ENCODE data around the gene EFCAB5. TPM values are rescaled to one million over a fixed set of nuclear protein-coding genes. Genes with fewer than 3 reads are reported as not detected.
A peak's percentile ranks its signal among the peaks of the same experiment; 100 is the strongest.
"Not testable (repeated sequence)": the region's sequence is repeated elsewhere in the genome, so short reads cannot be mapped to it uniquely, and the experiment has no call there.

The EFCAB5 gene
- total RNA-seq, 1 donor = 0.36 TPM

GRCh38 chr17:30130121-30130520 lies 188.7 kb downstream of the EFCAB5 start:
- DNase-seq (ENCODE audit: low read depth) = no peak
- no peak overlapping the region for H3K4me3 ChIP-seq (ENCODE audit: low read depth, low read length)
- no peak for TF ChIP-seq CTCF (IDR thresholded peaks at IDR 0.05; ENCODE audit: insufficient read depth, low read length)

DNA sequence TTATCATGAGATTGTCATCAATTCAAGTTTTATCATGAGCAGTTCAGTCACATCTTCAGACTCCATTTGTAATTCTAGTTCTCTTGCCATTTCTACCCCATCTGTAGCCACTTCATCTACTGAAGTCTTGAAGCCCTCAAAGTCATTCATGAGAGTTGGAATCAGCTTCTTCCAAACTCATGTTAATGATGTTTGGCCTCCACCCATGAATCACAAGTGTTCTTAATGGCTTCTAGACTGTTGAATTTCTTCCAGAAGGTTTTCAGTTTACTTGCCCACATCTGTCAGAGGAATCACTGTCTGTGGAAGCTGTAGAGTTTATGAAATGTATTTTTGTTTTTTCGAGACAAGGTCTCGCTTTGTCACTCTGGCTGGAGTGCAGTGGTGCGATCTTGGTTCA lies 191.2 kb downstream of the EFCAB5 start:
- H3K4me3 ChIP-seq (ENCODE audit: low read depth, low read length) = no peak overlapping the region
- no peak for TF ChIP-seq CTCF (IDR thresholded peaks at IDR 0.05; ENCODE audit: insufficient read depth, low read length)
- no peak for DNase-seq (ENCODE audit: low read depth)

GRCh38 chr17:30133197-30133596 lies 191.8 kb downstream of the EFCAB5 start:
- DNase-seq (ENCODE audit: low read depth) = no peak
- no peak for TF ChIP-seq CTCF (IDR thresholded peaks at IDR 0.05; ENCODE audit: insufficient read depth, low read length)

DNA sequence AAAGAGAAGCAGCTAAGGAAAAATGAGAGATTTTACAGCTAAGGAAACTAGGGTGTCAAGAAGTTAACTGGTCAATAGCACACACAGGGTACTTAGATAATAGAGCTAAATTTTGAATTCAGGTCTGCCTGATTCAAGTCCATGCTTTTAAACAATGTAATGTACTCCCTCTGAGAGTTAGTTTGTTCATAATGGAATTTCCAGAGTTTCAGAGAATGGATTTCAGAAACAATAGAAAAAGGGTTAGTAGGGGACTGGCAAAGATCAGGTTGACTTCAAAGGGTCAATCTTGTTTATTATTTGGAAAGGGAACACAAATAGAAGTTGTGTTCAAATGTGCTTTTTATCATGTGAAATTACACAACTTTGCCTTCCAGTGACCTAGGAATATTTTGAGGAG lies 193.1 kb downstream of the EFCAB5 start:
- DNase-seq (ENCODE audit: low read depth) = peak; percentile 35
- H3K4me3 ChIP-seq (ENCODE audit: low read depth, low read length) = no peak overlapping the region
- no peak for TF ChIP-seq CTCF (IDR thresholded peaks at IDR 0.05; ENCODE audit: insufficient read depth, low read length)

More at GRCh38 chr17:30133197-30133596, 191.8 kb downstream of the EFCAB5 start:
- H3K4me3 ChIP-seq (ENCODE audit: low read depth, low read length) = no peak overlapping the region

- TF ChIP-seq CTCF (IDR thresholded peaks at IDR 0.05; ENCODE audit: insufficient read depth, low read length) = no peak
- H3K4me3 ChIP-seq (ENCODE audit: low read depth, low read length) = no peak overlapping the region
- no peak for DNase-seq (ENCODE audit: low read depth)
Observed at GRCh38 chr17:30137158-30137557, 195.7 kb downstream of the EFCAB5 start.

GRCh38 chr17:30147860-30148259 lies 206.4 kb downstream of the EFCAB5 start:
- DNase-seq (ENCODE audit: low read depth); H3K4me3 ChIP-seq (ENCODE audit: low read depth, low read length): not testable (repeated sequence)

GRCh38 chr17:30148376-30148775 lies 206.9 kb downstream of the EFCAB5 start:
- H3K4me3 ChIP-seq (ENCODE audit: low read depth, low read length) = no peak overlapping the region
- no peak for TF ChIP-seq CTCF (IDR thresholded peaks at IDR 0.05; ENCODE audit: insufficient read depth, low read length)
- no peak for DNase-seq (ENCODE audit: low read depth)

Data from fibroblast of the aortic adventitia (primary cell).